Right atrium auricular region (tissue), 2 donors: ENCODE results near the gene RHBDF1. TPM values are rescaled to one million over a fixed set of nuclear protein-coding genes. Genes with fewer than 3 reads are reported as not detected.
A peak's percentile ranks its signal among the peaks of the same experiment; 100 is the strongest.

ENCODE experiments used
- DNase-seq: peaks from one replicate; pipeline ENCODE4 v3.0.0-alpha.2; 2019; ENCODE audit warnings: low spot score
- H3K27ac ChIP-seq, 2 donors: fragments of 200-600 bp; sonication (generic); 1 replicate in 1 of 2; 2 replicates in 1 of 2; pipeline ENCODE4 v1.5.1; 2016 to 2019
- H3K27me3 ChIP-seq, 2 donors: fragments of 200-600 bp; sonication (generic); one replicate each; pipeline versions ENCODE4 v1.5.1 to v1.6.0; 2017 to 2019
- H3K36me3 ChIP-seq: fragments of 200-600 bp; sonication (generic); one replicate; pipeline ENCODE4 v1.5.1; 2016
- H3K4me1 ChIP-seq, 2 donors: fragments of 200-600 bp; sonication (generic); one replicate each; pipeline versions ENCODE4 v1.5.1 to v1.6.0; 2017 to 2019
- H3K4me3 ChIP-seq, 2 donors: fragments of 200-600 bp; sonication (generic); 1 replicate in 1 of 2; 2 replicates in 1 of 2; pipeline ENCODE4 v1.5.1; 2017 to 2019; ENCODE audit warnings: mild to moderate bottlenecking in 1 of 2, moderate library complexity in 1 of 2
- H3K9me3 ChIP-seq, 2 donors: fragments of 200-600 bp; sonication (generic); one replicate each; pipeline ENCODE4 v1.5.1; 2019
- total RNA-seq, 2 donors: library from RNA; depleted of rRNA; stranded (reverse); fragments of >200 nt; gene quantifications; one replicate each; pipeline ENCODE4 v1.1.0, GENCODE V29; 2016
- TF ChIP-seq, protein P1 (sequence below), 2 donors: fragments of 200-600 bp; sonication (generic); IDR thresholded peaks; one replicate each; pipeline ENCODE4 v1.5.1; 2019; ENCODE audit warnings: antibody characterized with exemption in 2 of 2

RHBDF1 gene
- total RNA-seq, 2 donors from 2014 or later = 12.0 to 25.4 TPM

DNA sequence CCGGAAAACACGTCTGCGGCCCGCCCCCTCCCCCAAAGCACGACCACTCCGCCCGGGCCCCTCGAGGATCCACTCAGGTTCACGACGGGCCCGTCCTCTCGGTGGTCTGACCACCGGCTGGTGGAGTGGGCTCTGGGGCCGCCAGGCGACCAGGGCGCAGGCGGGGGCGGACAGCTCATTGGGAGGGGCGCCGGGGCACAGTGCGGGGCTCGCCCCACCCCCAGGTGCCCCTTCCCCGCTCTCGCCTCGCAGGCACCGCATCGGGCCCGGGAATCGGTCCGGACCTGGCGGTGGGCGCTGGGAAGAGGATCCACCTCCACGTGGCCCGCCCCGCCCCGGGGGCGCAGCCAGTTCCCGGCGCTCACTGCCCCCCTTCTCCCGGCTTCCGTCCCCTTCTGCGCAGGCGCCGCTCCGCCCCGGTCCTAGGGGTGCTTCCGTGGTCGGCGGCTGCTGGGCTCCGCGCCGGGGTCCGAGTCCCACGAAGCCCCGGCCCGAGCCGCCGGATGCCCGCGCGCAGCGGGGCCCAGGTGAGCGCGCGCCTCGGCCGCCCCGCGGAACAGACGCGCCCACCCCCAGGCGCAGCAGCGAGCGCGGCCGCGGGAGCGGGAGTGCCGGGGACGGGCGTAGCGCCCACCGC lies 5.5 kb upstream of the RHBDF1 start, which contains the start of gene MPG:
Gene MPG, plus strand, starts transcription at position 419 of the 637 bp plus-strand sequence. Its CDS starts 85 bp downstream, at position 504.
- peak; percentile 79 for DNase-seq
- H3K4me3 ChIP-seq = peak within 1 kb of the TSS; percentile 80 to 84
- H3K27ac ChIP-seq = peak within 1 kb of the TSS; percentile 90 to 96
- peaks cover 0 to 71% of the 10 kb centered on the region in 2 donors for H3K4me1 ChIP-seq
- no peaks in the 10 kb centered on the region for H3K9me3 ChIP-seq
- TF ChIP-seq, protein P1, sequence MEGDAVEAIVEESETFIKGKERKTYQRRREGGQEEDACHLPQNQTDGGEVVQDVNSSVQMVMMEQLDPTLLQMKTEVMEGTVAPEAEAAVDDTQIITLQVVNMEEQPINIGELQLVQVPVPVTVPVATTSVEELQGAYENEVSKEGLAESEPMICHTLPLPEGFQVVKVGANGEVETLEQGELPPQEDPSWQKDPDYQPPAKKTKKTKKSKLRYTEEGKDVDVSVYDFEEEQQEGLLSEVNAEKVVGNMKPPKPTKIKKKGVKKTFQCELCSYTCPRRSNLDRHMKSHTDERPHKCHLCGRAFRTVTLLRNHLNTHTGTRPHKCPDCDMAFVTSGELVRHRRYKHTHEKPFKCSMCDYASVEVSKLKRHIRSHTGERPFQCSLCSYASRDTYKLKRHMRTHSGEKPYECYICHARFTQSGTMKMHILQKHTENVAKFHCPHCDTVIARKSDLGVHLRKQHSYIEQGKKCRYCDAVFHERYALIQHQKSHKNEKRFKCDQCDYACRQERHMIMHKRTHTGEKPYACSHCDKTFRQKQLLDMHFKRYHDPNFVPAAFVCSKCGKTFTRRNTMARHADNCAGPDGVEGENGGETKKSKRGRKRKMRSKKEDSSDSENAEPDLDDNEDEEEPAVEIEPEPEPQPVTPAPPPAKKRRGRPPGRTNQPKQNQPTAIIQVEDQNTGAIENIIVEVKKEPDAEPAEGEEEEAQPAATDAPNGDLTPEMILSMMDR (IDR thresholded peaks at IDR 0.05) = no peak
- H3K27me3 ChIP-seq = no peaks in the 10 kb centered on the region
- H3K36me3 ChIP-seq = peaks cover 10% of the 10 kb centered on the region

DNA sequence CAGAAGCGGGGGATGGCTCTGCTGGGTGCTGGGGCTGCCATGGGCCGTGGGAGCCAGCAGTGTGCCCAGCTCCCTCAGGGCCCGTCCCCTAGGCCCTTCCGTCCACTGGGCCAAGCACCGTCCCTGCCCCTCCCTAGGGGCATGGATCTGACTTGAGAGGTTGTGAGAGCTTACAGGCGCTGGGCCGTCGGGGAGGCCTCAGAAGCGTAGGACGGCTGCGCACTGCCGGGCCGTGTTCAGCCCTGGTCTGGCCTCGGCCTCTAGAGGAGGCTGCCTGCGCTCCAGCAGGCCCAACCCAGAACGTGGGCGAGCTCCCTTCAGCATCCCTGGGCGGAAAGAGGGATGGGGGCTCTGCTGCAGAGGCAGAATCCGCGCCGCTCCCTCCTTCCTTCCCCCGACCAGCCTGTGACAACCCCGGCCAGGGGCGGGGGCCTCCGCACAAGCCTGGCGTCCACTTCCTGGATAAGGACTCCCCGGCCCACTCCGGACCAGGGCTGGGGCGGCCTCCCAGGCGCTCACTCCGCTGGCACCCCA lies 4.9 kb upstream of the RHBDF1 start:
- Histone ChIP-seq H3K4me3 (peak overlapping the region; percentile 80 to 84), H3K36me3 (peaks cover 10% of the 10 kb centered on the region), H3K4me1 (peaks cover 0 to 72% of the 10 kb centered on the region in 2 donors), H3K27me3 (no peaks in the 10 kb centered on the region), H3K27ac (peak overlapping the region; percentile 90 to 96), H3K9me3 (no peaks in the 10 kb centered on the region)
- DNase-seq = no peak
- TF ChIP-seq, protein P1 (IDR thresholded peaks at IDR 0.05) = no peak

DNA sequence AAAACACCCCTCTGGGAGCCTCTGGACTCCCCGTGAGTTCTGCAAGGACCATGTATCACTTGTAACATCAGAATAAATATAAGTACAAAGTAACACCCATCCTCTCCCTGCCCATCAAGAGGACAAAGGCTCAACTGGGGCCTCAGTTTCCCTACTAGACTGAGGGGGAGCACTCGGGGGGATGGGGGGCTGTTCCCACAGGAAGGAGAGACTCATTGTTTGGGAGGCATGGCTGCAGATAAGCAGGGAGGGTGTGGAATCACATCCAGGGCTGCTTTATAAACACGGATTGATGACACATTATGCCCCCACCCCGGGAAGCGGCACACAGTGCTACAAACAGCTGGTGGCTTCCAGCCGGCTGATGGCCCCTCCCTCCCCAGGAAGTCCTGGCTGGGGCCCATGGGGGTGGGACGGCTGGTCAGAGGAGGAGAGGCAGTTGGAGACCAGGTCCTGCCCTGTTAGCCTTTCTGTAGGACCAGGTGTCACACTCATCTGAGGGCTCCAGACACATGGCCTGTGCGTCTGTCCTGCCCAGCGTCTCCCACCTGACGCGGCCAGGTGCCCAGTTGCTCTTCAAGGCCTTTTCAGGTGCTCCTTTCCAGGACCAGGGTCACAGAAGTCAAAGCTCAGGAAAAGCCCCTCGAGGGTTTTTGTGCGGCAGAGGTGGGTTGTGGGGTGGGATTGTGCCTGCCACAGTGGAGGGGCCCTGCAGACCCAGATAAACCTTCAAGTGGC lies 4.3 kb upstream of the RHBDF1 start:
- H3K4me3 ChIP-seq = peak overlapping the region; percentile 80 to 84

DNA sequence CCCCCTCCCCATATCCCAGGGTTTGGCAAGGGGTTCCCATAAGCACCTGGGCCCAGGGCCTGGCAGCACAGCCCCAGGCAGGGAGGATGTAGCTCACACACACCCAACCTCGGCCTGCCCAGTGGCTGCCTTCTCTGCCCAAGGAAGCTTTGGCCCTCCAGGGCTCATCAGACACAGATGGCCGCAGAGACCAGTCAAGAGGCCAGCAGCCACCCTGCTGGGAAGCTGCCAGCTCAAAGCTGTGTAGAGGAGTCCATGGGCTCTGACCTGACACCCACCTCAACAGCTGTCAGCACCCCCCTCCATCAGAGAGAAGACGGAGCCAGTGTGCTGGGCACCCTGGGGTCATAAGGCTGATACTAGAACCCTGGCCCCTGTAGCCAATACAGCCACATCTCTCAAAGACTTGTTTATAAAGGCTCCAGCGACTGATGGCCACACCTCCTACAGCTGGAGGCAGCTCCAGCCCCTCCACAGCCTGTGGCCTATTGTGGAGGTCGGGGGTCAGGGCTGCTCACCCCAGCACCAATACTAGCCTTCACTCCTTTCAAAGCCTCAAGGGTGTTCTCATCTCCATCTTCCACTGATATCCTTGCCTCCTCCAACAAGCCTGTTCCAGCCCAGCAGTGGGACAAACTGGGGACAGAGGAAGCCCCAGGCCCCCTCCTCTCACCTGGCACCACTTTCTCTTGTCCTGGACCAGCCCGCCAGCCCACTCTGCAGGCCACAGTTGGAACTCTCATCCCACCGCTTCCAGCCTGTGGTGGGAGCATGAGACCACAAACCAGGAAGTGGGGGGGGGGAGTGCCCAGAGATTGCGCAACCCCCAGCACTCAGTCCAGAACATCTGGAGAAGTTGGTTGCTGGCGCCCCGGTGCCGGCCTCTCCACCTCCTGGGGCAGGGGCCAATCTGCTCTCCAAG lies 3.4 kb upstream of the RHBDF1 start:
- TF ChIP-seq, protein P1 (IDR thresholded peaks at IDR 0.05) = peak in 1 of 2 donors; percentile 9
- Histone ChIP-seq H3K27me3 (no peaks in the 10 kb centered on the region), H3K4me3 (no peak overlapping the region), H3K4me1 (peaks cover 0 to 84% of the 10 kb centered on the region in 2 donors), H3K27ac (peak overlapping the region; percentile 90 to 96), H3K36me3 (peaks cover 10% of the 10 kb centered on the region), H3K9me3 (no peaks in the 10 kb centered on the region)
- peak; percentile 92 for DNase-seq

More for the DNA sequence above, 4.3 kb upstream of the RHBDF1 start:
- no peaks in the 10 kb centered on the region for H3K9me3 ChIP-seq
- peak; percentile 94 for DNase-seq
- TF ChIP-seq, protein P1 (IDR thresholded peaks at IDR 0.05) = no peak
- H3K27me3 ChIP-seq = no peaks in the 10 kb centered on the region
- peaks cover 10% of the 10 kb centered on the region for H3K36me3 ChIP-seq
- peaks cover 0 to 75% of the 10 kb centered on the region in 2 donors for H3K4me1 ChIP-seq
- peak overlapping the region; percentile 90 to 96 for H3K27ac ChIP-seq

DNA sequence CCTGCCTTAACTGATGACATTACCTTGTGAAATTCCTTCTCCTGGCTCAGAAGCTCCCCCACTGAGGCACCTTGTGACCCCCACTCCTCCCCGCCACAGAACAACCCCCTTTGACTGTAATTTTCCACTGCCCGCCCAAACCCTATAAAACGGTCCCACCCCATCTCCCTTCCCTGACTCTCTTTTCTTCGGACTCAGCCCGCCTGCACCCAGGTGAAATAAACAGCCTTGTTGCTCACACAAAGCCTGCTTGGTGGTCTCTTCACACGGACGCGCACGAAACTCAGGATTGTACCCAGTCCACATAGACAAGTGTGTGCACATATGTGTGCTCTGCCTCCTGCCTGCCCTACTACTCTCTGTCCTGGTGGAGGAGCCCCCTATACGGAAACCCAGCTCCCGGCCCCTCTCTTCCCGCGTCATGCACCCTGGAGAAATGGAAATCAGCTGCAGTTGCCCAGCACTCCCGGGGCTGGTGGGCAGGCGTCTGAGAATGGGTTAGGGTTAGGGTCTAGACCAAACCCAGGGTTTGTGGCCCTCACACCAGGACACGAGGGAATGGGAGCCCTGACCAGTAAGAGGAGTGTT lies 2.4 kb upstream of the RHBDF1 start:
- peaks cover 6% of the 10 kb centered on the region for H3K36me3 ChIP-seq
- H3K4me3 ChIP-seq = no peak overlapping the region
- no peaks in the 10 kb centered on the region for H3K27me3 ChIP-seq
- H3K27ac ChIP-seq = peak overlapping the region; percentile 90 to 96
- H3K9me3 ChIP-seq = no peaks in the 10 kb centered on the region
- DNase-seq = no peak
- TF ChIP-seq, protein P1 (IDR thresholded peaks at IDR 0.05) = no peak
- peaks cover 0 to 90% of the 10 kb centered on the region in 2 donors for H3K4me1 ChIP-seq
